C4-2B (cell line): Measurements from ENCODE around the gene GUCA2B.

ENCODE experiments used
- H3K27ac ChIP-seq: fragments of 450-650 bp; 2 replicates; pipeline ENCODE4 v1.5.1; 2017
- ZFX ChIP-seq: fragments of 450-650 bp; IDR thresholded peaks from 2 replicates; pipeline ENCODE4 v1.6.1; 2017
- TF ChIP-seq, protein P1 (sequence below): fragments of 450-650 bp; conservative IDR thresholded peaks from 2 replicates; pipeline ENCODE4 v1.5.1; 2017; ENCODE audit warnings: mild to moderate bottlenecking

The GUCA2B gene

DNA sequence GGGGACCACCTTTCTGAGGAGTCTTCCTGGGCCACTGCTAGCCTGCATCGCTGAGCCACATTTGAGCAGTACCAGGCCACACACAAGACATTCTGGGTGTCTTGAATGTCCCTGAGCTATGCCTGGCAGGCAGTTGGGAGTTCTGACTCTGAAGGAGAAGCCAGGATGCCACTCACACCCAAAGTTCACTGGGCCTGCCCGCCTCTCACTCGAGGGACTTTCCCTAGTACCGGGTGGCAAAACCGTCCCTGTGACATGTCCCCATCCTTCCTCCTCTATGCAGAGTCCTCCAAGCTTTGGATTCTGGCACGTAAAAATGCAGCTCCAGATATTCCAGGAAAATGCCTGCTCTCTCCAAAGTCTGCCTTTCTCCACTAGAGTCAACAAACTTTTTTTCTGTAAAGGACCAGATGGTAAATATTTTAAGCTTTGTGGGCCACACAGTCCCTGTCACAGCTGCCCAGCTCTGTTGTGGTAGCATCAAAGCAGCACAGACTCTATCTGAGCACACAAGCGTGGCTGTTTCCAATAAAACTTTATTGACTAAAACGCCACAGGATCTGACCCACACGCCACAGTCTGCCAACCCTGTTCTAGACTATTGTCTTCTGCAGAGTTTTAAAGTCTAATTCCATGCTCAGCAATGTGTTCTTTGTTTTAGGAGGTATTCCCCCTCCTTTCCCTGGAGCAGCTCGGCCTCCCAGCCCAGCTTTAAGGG lies 19.2 kb upstream of the GUCA2B start:
- TF ChIP-seq ZFX: no peak
- TF ChIP-seq, protein P1, sequence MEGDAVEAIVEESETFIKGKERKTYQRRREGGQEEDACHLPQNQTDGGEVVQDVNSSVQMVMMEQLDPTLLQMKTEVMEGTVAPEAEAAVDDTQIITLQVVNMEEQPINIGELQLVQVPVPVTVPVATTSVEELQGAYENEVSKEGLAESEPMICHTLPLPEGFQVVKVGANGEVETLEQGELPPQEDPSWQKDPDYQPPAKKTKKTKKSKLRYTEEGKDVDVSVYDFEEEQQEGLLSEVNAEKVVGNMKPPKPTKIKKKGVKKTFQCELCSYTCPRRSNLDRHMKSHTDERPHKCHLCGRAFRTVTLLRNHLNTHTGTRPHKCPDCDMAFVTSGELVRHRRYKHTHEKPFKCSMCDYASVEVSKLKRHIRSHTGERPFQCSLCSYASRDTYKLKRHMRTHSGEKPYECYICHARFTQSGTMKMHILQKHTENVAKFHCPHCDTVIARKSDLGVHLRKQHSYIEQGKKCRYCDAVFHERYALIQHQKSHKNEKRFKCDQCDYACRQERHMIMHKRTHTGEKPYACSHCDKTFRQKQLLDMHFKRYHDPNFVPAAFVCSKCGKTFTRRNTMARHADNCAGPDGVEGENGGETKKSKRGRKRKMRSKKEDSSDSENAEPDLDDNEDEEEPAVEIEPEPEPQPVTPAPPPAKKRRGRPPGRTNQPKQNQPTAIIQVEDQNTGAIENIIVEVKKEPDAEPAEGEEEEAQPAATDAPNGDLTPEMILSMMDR: no peak
- no peak overlapping the region for H3K27ac ChIP-seq

DNA sequence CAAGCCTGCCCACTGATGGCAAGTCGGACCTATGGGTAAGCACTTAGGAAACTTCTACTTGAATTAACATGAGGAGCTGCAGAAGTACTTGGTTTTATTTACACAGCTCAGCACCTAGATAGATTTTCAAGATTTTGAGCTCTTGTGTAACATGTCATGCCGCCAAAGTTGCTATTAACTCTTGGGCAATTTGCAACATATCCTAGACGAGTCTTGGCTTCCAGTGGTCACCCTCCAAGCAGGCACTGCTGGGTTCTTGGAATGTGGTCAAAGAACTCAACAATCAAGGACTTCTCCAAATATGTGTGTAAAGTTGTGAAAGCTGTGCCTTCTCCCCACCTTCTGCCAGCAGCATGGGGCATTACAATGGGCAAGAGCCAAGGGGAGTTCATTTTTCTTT lies 17.8 kb upstream of the GUCA2B start:
- no peak overlapping the region for H3K27ac ChIP-seq
- TF ChIP-seq, protein P1: no peak
- TF ChIP-seq ZFX: no peak

DNA sequence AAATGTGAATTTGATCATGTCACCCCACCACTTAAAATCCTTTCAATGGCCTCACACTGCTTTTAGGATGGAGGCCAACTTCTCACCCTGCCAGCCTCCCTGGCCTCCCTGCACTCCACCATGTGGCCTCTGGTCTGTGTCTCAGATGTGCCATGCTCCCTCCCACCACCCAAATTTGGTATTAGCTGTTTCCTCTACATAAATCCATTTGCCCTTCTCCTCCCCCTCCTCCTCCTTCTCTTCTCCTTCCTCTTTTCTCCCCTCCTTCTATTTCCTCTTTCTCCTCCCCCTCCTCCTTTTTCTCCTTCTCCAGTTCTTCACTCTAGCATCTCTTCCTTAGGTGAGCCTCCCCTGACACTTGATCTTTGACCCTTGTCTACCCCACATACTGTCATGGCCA lies 16.7 kb upstream of the GUCA2B start:
- H3K27ac ChIP-seq: no peak overlapping the region
- TF ChIP-seq, protein P1: no peak
- no peak for TF ChIP-seq ZFX

DNA sequence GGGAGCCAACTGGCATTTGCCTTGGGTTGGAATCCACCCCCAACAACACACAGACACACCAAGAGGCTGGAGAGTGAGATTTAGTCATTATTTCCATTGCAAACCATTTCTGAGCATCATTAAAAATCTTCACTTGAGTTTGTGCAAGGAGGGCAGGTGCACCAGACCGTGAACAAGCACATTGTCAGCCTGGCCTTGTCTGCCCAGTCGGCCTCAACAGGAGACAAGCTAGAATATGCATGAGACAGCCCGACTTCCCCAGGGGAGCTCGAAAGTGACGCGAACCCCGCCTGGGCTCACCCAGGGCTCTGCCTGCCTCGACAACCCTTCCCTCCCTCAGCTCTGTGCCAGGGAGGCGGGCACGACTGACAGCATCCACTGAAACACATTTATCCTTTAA lies 15.4 kb upstream of the GUCA2B start:
- no peak for TF ChIP-seq ZFX
- H3K27ac ChIP-seq: no peak overlapping the region

DNA sequence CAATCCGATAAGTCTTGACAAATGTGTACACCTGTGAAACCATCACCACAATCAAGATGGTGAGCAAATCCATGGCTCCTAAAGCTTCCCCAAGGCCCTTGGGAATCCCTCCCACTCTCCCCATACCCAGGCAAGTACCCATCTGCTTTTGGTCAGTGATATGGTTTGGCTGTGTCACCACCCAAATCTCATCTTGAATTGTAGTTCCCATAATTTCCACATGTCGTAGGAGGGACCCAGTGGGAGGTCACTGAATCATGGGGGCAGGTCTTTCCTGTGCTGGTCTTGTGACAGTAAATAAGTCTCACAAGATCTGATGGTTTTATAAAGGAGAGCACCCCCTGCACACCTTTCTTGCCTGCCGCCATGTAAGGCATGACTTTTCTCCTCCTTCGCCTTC lies 14.6 kb upstream of the GUCA2B start:
- H3K27ac ChIP-seq: no peak overlapping the region
- TF ChIP-seq ZFX: no peak
- TF ChIP-seq, protein P1: no peak

DNA sequence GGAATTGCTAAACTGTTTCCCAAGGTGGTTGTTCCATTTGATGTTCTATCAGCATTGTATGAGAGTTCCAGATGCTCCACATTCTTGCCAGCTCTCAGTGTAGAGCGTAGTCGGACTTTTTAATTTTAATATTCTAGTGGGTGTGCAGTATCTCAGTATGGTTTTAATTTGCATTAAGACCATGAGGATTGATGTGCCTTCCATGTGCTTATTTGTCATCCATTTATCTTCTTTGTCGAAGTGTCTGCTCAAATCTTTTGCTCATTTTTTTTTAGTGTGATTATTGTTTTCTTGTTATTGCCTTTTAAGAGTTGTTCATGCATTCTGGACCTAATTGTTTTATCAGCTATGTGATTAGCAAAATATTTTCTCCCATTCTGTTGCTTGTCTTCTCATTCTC lies 13.8 kb upstream of the GUCA2B start:
- TF ChIP-seq ZFX: no peak
- TF ChIP-seq, protein P1: no peak
- no peak overlapping the region for H3K27ac ChIP-seq

DNA sequence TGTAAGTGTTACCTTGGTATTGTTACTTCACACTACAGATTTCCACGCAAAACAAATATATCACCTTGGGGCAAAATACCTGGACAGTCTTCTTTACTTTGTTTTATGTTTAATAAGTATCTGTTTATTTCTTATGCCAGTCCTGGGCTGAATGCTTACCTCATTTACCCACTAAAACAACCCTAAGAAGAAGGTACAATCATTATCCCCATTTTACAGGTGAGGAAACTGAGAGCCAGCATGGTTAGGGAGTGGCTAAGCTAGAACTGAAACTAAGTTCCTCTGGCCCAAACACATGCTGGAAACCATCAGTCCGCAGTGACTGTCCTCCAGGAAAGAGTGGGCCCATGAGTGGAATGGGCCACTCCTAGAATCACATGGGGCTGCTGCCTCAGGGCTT lies 13.0 kb upstream of the GUCA2B start:
- TF ChIP-seq, protein P1: no peak
- no peak for TF ChIP-seq ZFX
- no peak overlapping the region for H3K27ac ChIP-seq

DNA sequence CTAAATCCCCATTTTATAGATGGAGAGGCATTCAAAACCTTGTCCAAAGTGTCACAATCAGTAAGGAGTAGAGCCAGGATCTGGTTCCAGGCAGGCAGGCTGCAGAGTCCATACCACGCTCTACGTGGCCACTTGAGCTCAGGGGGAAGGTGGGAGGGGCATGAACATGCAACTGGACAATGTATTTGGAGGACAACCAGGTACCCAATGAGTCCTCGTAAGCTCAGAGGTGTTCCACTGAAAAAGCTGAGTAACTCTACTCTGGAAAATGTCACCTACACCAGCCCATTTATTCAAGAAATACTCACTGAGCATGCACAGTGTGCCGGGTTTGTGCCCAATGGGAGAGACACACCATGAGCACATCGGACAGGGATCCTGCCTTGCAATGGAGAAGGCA lies 11.2 kb upstream of the GUCA2B start:
- H3K27ac ChIP-seq: no peak overlapping the region
- TF ChIP-seq ZFX: no peak
- TF ChIP-seq, protein P1: no peak
